Measurements from ENCODE around the gene NME7. TPM values are rescaled to one million over a fixed set of nuclear protein-coding genes. Genes with fewer than 3 reads are reported as not detected.

NME7 gene
- polyA plus RNA-seq, 6 donors from 2014 or later, result 2.6 to 19.2 (median 11.0) TPM

- peak in 1 of 2 donors; percentile 20 for ATAC-seq (ENCODE audit: low read depth in 2 of 2)
These were observed 251.6 kb downstream of the NME7 start for GRCh38 chr1:169115891-169116585.

DNA sequence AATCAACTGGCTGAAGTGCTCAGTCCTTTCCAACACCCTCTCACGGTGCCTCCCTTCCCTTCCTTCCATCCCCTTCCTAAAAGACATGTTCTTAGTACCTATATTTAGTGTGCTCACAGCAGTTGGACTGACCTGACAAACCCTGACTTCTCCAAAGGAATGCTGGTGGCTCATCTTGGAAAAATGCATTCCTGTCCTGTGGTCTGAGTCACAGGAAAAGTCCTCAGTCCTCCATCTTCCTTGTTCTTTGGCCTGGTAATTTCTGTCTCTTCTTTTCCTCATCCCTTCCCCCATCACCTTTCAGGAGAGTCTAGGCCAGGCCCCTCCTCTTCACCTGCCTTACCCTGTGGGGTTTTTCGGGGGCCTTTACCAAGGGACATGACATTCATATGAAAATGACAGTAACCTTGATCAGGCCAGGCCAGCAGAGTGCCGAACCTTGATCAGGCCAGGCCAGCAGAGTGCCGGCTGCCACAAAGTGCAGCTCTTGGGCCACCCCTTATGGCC lies 253.9 kb downstream of the NME7 start:
- Mint-ChIP-seq H3K27me3 (peaks cover 16 to 26% (median 21%) of the 10 kb centered on the region in 3 donors), H3K4me1 (peaks cover 0 to 3% (median 0%) of the 10 kb centered on the region in 3 donors), H3K27ac (no peak overlapping the region), H3K4me3 (no peak overlapping the region), H3K9me3 (no peaks in the 10 kb centered on the region), H3K36me3 (no peaks in the 10 kb centered on the region)
- ATAC-seq (ENCODE audit: low read depth in 2 of 2) (no peak), DNase-seq (no peak)

More at GRCh38 chr1:169115891-169116585, 251.6 kb downstream of the NME7 start:
- H3K9me3 Mint-ChIP-seq, result no peaks in the 10 kb centered on the region
- H3K27me3 Mint-ChIP-seq, result peaks cover 0 to 16% (median 4%) of the 10 kb centered on the region in 3 donors
- DNase-seq, result no peak
- peak overlapping the region in 1 of 8 donors; percentile 10 for H3K4me3 Mint-ChIP-seq
- no peaks in the 10 kb centered on the region for H3K36me3 Mint-ChIP-seq
- H3K4me1 Mint-ChIP-seq, result peaks cover 0 to 3% (median 0%) of the 10 kb centered on the region in 3 donors
- H3K27ac Mint-ChIP-seq, result no peak overlapping the region

DNA sequence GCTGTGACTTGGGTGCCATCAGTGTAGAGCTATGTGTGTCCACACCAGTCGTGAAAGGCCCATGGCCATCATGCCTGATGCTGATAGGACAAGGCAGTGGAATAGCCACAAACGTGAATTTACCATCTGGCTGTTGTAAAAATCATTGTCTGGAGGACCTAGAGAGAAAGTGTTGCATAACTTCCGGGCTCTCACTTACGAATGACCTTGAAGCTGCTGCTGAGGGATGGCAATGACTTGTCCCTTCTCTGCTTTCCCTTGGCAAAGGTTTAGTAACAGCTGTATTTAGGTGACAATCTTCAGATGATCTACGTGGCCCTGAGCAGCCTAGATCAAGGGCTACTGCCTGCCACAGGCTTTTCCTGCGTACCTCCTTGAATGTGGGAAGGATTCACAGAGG lies 255.4 kb downstream of the NME7 start:
- Mint-ChIP-seq H3K27ac (no peak overlapping the region), H3K36me3 (no peaks in the 10 kb centered on the region), H3K27me3 (peaks cover 28 to 38% (median 34%) of the 10 kb centered on the region in 3 donors), H3K9me3 (no peaks in the 10 kb centered on the region), H3K4me1 (peaks cover 1 to 14% (median 2%) of the 10 kb centered on the region in 3 donors), H3K4me3 (no peak overlapping the region)
- ATAC-seq (ENCODE audit: low read depth in 2 of 2), result no peak
- no peak for DNase-seq

DNA sequence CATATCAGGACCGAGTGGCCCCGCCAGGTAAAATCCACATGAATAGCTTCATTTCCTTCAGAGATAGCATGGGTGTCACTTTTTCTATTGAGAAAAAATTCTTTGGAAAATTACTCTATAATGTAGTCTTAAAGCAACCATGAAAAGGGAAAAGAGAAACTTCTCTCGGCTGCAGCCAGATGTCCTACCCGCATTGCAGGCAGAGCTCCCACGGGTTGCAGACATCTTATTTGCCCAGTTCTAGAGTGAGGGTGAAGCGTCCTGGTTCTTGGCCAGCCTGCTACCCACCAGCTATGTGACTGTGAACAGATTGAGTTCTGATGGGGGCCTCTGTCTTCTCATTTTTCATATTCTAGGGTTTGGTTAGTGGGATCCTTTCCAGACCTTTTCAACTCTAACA lies 256.1 kb downstream of the NME7 start:
- Mint-ChIP-seq H3K4me3 (no peak overlapping the region), H3K36me3 (no peaks in the 10 kb centered on the region), H3K27me3 (peaks cover 36 to 38% (median 37%) of the 10 kb centered on the region in 3 donors), H3K9me3 (no peaks in the 10 kb centered on the region), H3K27ac (no peak overlapping the region), H3K4me1 (peaks cover 5 to 17% (median 7%) of the 10 kb centered on the region in 3 donors)
- DNase-seq (no peak), ATAC-seq (ENCODE audit: low read depth in 2 of 2) (no peak)

GRCh38 chr1:169110689-169111447 lies 256.7 kb downstream of the NME7 start:
- Mint-ChIP-seq H3K27ac (no peak overlapping the region), H3K27me3 (peaks cover 37 to 38% (median 37%) of the 10 kb centered on the region in 3 donors), H3K9me3 (no peaks in the 10 kb centered on the region), H3K36me3 (no peaks in the 10 kb centered on the region), H3K4me1 (peaks cover 5 to 13% (median 7%) of the 10 kb centered on the region in 3 donors), H3K4me3 (no peak overlapping the region)
- ATAC-seq (ENCODE audit: low read depth in 2 of 2) (no peak), DNase-seq (no peak)

DNA sequence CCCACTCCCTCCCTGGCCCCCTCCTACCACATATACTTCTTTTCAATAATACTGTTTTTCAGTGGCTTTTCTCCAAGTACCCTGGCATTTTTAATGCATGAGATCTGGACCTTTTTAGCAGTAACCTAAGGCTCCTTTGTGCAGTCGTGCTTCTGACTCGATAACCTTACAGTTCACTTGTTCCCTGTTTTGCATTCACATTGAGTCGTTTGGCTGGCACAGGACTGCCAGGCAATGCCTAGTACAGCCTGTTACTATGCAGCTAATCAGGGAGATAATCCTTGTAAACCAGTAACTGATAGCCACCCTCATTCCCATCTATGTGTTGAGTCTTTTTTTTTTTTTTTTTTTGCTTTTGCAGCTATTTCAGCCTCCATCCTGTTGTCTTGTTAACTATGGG lies 257.4 kb downstream of the NME7 start:
- H3K27ac Mint-ChIP-seq, result no peak overlapping the region

DNA sequence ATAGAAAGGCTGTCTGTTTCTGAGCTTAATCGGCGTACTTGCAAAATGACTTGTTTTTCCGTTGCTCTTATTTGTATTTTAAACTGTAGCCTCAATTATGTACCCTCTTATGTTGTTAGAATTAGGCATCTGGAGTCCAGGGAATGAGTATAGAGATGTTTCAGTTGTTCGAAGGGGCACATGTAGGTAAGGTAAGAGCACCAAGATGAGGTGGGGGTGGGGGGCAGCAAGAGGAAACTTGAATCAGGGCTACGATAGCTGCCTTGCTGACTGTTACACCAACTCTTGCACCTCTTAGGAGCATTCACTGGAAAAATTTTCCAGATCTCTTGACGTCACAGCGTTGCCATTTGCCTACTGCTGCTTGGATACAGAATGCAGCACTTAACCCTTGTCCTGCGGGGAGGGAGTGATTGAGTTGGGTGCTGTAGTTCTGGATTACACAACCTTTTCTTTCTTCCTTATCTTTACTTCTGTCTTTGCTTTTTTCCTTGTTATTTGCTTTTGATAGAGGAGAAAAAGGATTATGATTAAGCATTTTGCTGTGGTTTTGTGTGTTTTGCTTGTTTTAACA lies 257.9 kb downstream of the NME7 start:
- DNase-seq, result no peak
- H3K27me3 Mint-ChIP-seq, result peaks cover 37 to 38% (median 37%) of the 10 kb centered on the region in 3 donors

More for the DNA sequence above, 257.4 kb downstream of the NME7 start:
- peak overlapping the region in 2 of 8 donors; percentile 3 to 15 for H3K4me3 Mint-ChIP-seq
- H3K36me3 Mint-ChIP-seq, result no peaks in the 10 kb centered on the region
- ATAC-seq (ENCODE audit: low read depth in 2 of 2), result no peak
- H3K4me1 Mint-ChIP-seq, result peaks cover 5 to 17% (median 10%) of the 10 kb centered on the region in 3 donors
- peaks cover 37 to 38% (median 37%) of the 10 kb centered on the region in 3 donors for H3K27me3 Mint-ChIP-seq
- DNase-seq, result no peak
- no peaks in the 10 kb centered on the region for H3K9me3 Mint-ChIP-seq

GRCh38 chr1:169108863-169109560 lies 258.6 kb downstream of the NME7 start:
- ATAC-seq (ENCODE audit: low read depth in 2 of 2) (no peak), DNase-seq (no peak)
- Mint-ChIP-seq H3K4me1 (peaks cover 8 to 20% (median 16%) of the 10 kb centered on the region in 3 donors), H3K9me3 (no peaks in the 10 kb centered on the region), H3K27ac (no peak overlapping the region), H3K36me3 (no peaks in the 10 kb centered on the region), H3K4me3 (peak overlapping the region in 2 of 8 donors; percentile 29 to 85), H3K27me3 (peaks cover 37 to 38% (median 37%) of the 10 kb centered on the region in 3 donors)

More for the DNA sequence above, 257.9 kb downstream of the NME7 start:
- Mint-ChIP-seq H3K4me3 (peak overlapping the region in 2 of 8 donors; percentile 3 to 15), H3K36me3 (no peaks in the 10 kb centered on the region), H3K27ac (no peak overlapping the region), H3K4me1 (peaks cover 8 to 20% (median 16%) of the 10 kb centered on the region in 3 donors), H3K9me3 (no peaks in the 10 kb centered on the region)
- no peak for ATAC-seq (ENCODE audit: low read depth in 2 of 2)

- H3K27me3 Mint-ChIP-seq, result peaks cover 37 to 38% (median 37%) of the 10 kb centered on the region in 3 donors
- H3K36me3 Mint-ChIP-seq, result no peaks in the 10 kb centered on the region
- H3K9me3 Mint-ChIP-seq, result no peaks in the 10 kb centered on the region
- H3K4me3 Mint-ChIP-seq, result peak overlapping the region in 7 of 8 donors; percentile 49 to 85 (median 80)
- no peak for DNase-seq
- H3K27ac Mint-ChIP-seq, result peak overlapping the region in 1 of 6 donors; percentile 17
- peaks cover 8 to 20% (median 16%) of the 10 kb centered on the region in 3 donors for H3K4me1 Mint-ChIP-seq
- ATAC-seq (ENCODE audit: low read depth in 2 of 2), result no peak
These were observed 259.4 kb downstream of the NME7 start for GRCh38 chr1:169108223-169108622.

DNA sequence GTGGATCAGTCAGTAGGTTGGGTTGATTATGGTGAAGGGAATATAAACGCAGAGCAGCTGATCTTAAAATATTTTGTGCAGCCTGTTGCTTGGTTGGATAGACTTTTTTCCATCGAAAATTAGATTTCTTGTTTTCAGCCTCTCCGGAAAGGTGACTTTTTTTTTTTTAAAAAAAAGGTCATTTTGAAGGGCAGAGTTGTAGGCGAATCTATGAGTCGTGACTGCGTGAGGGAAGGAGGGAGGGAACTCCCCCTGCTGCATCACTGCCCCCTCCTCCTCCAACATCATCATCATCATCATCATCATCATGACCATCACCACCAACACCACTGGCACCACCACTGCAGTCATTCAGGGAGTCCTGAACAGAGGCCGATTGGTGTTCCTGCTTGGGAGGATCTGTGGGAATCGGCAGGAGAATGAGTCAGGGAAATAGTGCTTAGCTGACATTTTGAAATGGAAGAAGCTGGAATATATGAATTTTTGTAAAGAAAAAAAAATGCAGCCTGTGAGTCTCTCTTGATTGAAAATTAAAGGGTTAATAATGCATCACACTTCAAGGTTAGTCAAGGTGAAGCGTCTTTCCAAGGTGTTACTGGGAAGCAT lies 259.9 kb downstream of the NME7 start:
- Mint-ChIP-seq H3K9me3 (no peaks in the 10 kb centered on the region), H3K27ac (no peak overlapping the region), H3K27me3 (peaks cover 37% of the 10 kb centered on the region in 3 donors), H3K4me3 (peak overlapping the region in 7 of 8 donors; percentile 72 to 89 (median 83)), H3K4me1 (peaks cover 8 to 20% (median 16%) of the 10 kb centered on the region in 3 donors), H3K36me3 (no peaks in the 10 kb centered on the region)
- DNase-seq (no peak), ATAC-seq (ENCODE audit: low read depth in 2 of 2) (no peak)

DNA sequence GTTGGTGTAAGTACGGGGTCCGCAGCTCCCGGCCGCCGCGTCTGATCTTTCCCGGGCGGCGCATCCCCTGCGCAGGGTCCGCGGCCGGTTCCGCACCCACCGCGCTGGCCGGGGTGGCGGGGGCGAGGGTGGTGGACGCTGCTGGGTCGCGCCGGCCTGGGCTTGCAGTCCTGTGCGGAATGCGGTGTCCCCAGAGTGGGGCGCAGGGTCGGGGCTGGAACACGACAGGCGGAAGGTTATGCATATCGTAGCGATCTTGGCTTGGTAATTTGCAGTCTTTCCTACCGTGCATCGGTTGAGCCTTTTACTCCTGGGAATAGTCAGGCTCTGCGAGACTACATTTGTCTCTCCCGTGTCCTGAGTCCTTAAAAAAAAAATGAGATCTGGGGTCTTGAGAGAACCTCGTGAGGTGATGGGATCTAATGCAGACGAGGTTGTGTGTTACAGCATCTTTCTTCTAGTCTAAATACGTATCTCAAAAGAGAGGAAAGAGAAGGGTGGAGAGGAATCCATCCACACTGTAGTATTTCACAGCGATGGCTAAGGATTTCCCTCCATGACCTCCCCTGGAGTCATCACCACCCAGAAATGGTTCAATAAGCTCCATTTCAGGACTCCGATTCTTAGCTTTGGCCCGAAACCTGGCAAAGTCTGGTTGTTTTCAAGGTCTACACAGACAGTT lies 260.5 kb downstream of the NME7 start:
- no peaks in the 10 kb centered on the region for H3K36me3 Mint-ChIP-seq
- ATAC-seq (ENCODE audit: low read depth in 2 of 2), result no peak
- no peaks in the 10 kb centered on the region for H3K9me3 Mint-ChIP-seq
- no peak overlapping the region for H3K27ac Mint-ChIP-seq
- peak overlapping the region; percentile 72 to 89 (median 84) for H3K4me3 Mint-ChIP-seq
- H3K4me1 Mint-ChIP-seq, result peaks cover 8 to 20% (median 16%) of the 10 kb centered on the region in 3 donors
- DNase-seq, result no peak
- peaks cover 35 to 37% (median 37%) of the 10 kb centered on the region in 3 donors for H3K27me3 Mint-ChIP-seq

All from naive B cell (primary cell).